Ascending aorta (tissue), 2 donors: ENCODE results near the gene ETNK1. TPM values are rescaled to one million over a fixed set of nuclear protein-coding genes. Genes with fewer than 3 reads are reported as not detected.

Experiments used
- DNase-seq, 2 donors: peaks; one replicate each; pipeline ENCODE4 v3.0.0-alpha.2; 2019; ENCODE audit warnings: low spot score in 2 of 2
- H3K27ac ChIP-seq, 2 donors: fragments of 200-600 bp; sonication (generic); one replicate each; pipeline ENCODE4 v1.5.1; 2016 to 2017; ENCODE audit warnings: mild to moderate bottlenecking in 1 of 2
- H3K27me3 ChIP-seq: fragments of 200-600 bp; sonication (generic); one replicate; pipeline ENCODE4 v1.5.1; 2017
- H3K36me3 ChIP-seq, 2 donors: fragments of 200-600 bp; sonication (generic); one replicate each; pipeline ENCODE4 v1.5.1; 2016
- H3K4me1 ChIP-seq, 2 donors: fragments of 200-600 bp; sonication (generic); one replicate each; pipeline ENCODE4 v1.5.1; 2016 to 2017; ENCODE audit warnings: mild to moderate bottlenecking in 1 of 2
- H3K4me3 ChIP-seq, 2 donors: fragments of 200-600 bp; sonication (generic); one replicate each; pipeline ENCODE4 v1.5.1; 2016 to 2017; ENCODE audit warnings: mild to moderate bottlenecking in 1 of 2
- H3K9me3 ChIP-seq, 2 donors: fragments of 200-600 bp; sonication (generic); one replicate each; pipeline ENCODE4 v1.5.1; 2016
- intact Hi-C: fragments of 100-400 bp; cut with DNase I; formaldehyde crosslinking; loops from one replicate; pipeline ENCODE4 v1.15.1; 2023
- total RNA-seq: library from RNA; depleted of rRNA; stranded (reverse); fragments of >200 nt; gene quantifications from one replicate; pipeline ENCODE4 v1.1.0, GENCODE V29; 2016
- TF ChIP-seq, protein P1 (sequence below), 3 experiments: fragments of 200-600 bp in 2 of 3; fragments of 450-650 bp in 1 of 3; sonication (generic) in 2 of 3; IDR thresholded peaks; one replicate each; pipeline ENCODE4 v1.5.1; 2016 to 2019; ENCODE audit warnings: antibody characterized with exemption in 3 of 3, mild to moderate bottlenecking in 1 of 3, moderate library complexity in 1 of 3

Gene ETNK1, protein sequence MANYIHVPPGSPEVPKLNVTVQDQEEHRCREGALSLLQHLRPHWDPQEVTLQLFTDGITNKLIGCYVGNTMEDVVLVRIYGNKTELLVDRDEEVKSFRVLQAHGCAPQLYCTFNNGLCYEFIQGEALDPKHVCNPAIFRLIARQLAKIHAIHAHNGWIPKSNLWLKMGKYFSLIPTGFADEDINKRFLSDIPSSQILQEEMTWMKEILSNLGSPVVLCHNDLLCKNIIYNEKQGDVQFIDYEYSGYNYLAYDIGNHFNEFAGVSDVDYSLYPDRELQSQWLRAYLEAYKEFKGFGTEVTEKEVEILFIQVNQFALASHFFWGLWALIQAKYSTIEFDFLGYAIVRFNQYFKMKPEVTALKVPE
- 13.9 TPM for total RNA-seq

DNA sequence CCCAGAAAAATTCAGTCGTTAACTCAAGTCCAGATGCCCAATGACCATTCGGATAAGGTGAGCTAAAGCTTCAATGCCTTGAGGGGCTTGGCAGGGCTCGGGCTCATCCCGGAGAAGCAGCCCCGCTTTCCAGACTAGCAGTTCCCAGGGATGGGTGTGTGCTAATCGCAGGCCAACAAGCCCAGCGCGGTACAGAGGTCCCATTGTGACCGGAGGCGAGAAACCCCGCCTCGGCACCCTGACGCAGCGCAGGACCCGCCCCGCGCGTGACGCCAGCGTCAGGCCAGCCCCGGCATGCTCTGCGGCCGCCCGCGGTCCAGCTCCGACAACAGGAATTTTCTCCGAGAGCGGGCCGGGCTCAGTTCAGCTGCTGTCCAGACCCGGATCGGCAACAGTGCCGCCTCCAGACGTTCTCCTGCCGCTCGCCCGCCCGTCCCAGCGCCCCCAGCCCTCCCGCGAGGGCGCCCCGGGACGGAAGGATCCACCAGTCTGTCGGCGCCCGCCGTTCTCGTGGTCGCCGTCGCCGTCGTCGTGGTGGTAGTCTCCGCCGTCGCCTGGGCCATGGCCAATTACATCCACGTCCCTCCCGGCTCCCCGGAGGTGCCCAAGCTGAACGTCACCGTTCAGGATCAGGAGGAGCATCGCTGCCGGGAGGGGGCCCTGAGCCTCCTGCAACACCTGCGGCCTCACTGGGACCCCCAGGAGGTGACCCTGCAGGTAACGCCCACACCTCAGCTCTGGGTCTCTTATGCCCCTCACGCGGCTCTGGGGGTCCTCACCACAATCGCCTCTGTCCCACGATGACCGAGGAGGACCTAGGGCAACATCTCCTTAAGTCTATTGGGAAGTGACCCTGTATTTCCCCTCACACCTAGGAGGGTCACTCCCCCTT, at the start of gene ETNK1:
TSS of gene ETNK1 (plus strand) at position 302 of the 892 bp plus-strand sequence. CDS start at position 562, 260 bp downstream.
- H3K27me3 ChIP-seq = no peaks in the 10 kb centered on the region
- no peaks in the 10 kb centered on the region for H3K9me3 ChIP-seq
- intact Hi-C loops = loop anchor here (1.0 to 10.0 kb wide), 3 partner anchors 81 to 1120 kb away; partner anchors contain the start of genes C2CD5, GOLT1B and RECQL
- DNase-seq = peak; percentile 77 to 97
- TF ChIP-seq, protein P1, sequence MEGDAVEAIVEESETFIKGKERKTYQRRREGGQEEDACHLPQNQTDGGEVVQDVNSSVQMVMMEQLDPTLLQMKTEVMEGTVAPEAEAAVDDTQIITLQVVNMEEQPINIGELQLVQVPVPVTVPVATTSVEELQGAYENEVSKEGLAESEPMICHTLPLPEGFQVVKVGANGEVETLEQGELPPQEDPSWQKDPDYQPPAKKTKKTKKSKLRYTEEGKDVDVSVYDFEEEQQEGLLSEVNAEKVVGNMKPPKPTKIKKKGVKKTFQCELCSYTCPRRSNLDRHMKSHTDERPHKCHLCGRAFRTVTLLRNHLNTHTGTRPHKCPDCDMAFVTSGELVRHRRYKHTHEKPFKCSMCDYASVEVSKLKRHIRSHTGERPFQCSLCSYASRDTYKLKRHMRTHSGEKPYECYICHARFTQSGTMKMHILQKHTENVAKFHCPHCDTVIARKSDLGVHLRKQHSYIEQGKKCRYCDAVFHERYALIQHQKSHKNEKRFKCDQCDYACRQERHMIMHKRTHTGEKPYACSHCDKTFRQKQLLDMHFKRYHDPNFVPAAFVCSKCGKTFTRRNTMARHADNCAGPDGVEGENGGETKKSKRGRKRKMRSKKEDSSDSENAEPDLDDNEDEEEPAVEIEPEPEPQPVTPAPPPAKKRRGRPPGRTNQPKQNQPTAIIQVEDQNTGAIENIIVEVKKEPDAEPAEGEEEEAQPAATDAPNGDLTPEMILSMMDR (IDR thresholded peaks at IDR 0.05) = no peak
- peak within 1 kb of the TSS; percentile 82 to 92 for H3K4me3 ChIP-seq
- peak within 1 kb of the TSS; percentile 97 to 98 for H3K27ac ChIP-seq
- H3K36me3 ChIP-seq = no peaks in the 10 kb centered on the region
- peaks cover 0 to 7% of the 10 kb centered on the region in 2 donors for H3K4me1 ChIP-seq

DNA sequence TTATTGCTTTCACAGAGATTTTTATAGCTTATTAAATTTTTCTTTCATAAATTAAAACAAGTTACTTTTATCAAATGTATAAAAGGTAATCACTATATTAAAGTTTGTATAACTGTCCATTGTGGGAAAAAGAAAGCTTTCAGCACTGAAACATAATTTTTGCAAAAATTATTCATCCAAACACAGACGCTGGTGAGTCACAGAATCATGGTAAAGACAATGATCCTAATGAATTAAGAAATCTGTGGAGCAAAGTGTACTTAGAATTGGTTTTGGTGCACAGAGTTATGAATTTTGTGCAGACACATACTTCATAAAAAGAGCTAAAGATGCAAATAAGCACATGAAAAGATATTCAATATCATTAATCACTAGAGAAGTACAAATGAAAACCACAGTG, 48.9 kb upstream of the ETNK1 start:
- no peak for DNase-seq
- H3K27ac ChIP-seq = no peak overlapping the region
- no peak overlapping the region for H3K4me3 ChIP-seq
- TF ChIP-seq, protein P1 (IDR thresholded peaks at IDR 0.05) = no peak
- H3K27me3 ChIP-seq = no peaks in the 10 kb centered on the region
- intact Hi-C loops = no loop called here
- H3K9me3 ChIP-seq = no peaks in the 10 kb centered on the region
- no peaks in the 10 kb centered on the region for H3K4me1 ChIP-seq
- no peaks in the 10 kb centered on the region for H3K36me3 ChIP-seq

DNA sequence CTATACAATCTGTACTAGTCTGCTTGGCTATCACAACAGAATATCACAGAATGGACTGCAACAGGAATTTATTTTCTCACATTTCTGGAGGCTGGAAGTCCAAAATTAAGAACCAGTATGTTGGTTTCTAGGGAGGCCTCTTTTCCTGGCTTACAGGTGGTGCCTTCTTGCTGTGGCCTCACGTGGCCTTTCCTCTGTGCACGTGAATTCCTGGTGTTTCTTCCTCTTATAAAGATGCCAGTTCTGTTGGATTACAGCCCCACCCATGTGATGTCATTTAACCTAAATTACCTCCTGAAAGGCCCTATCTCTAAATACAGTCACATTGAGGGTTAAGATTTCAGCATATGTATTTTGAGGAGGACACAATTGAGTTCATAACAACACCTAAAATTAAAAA, 48.5 kb upstream of the ETNK1 start:
- intact Hi-C loops = no loop called here
- Histone ChIP-seq H3K36me3 (no peaks in the 10 kb centered on the region), H3K4me3 (no peak overlapping the region), H3K27ac (no peak overlapping the region), H3K27me3 (no peaks in the 10 kb centered on the region), H3K9me3 (no peaks in the 10 kb centered on the region), H3K4me1 (no peaks in the 10 kb centered on the region)
- TF ChIP-seq, protein P1 (IDR thresholded peaks at IDR 0.05) = no peak
- DNase-seq = no peak

DNA sequence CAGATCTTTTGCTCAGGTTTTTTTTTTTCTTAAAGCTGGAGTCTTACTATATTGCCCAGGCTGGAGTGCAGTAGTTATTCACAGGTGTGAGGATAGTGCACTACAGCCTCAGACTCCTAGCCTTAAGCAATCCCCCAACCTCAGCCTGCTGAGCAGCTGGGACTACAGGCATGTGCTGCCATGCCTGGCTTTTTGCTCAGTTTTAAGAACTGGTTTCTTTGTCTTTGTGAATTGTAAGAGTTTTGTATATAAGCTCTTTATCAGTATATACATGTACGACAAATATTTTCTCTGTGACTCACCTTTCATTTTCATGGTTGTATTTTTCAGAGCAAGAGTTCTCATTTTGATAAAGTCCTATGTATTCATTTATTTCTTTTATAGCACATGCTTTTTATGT, 47.3 kb upstream of the ETNK1 start:
- Histone ChIP-seq H3K9me3 (no peaks in the 10 kb centered on the region), H3K36me3 (no peaks in the 10 kb centered on the region), H3K4me1 (no peaks in the 10 kb centered on the region), H3K27ac (no peak overlapping the region), H3K4me3 (no peak overlapping the region), H3K27me3 (no peaks in the 10 kb centered on the region)
- DNase-seq = no peak
- intact Hi-C loops = no loop called here
- TF ChIP-seq, protein P1 (IDR thresholded peaks at IDR 0.05) = no peak

DNA sequence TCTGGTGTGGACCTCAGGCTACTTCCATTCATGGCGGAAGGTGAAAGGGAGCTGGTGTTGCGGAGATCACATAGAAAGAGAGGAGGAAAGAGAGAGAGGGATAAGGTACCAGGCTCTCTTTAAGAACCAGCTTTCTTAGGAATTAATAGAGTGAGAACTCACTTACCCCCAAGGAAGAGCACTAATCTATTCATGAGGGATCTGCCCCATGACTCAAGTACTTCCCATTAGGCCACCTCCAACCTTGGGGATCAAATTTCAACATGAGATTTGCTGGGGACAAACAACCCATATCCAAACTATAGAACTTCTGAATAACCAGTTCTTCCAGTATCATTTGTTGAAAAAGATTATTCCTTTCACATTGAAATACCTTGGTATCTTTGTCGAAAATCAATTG, 46.6 kb upstream of the ETNK1 start:
- no peaks in the 10 kb centered on the region for H3K27me3 ChIP-seq
- intact Hi-C loops = no loop called here
- TF ChIP-seq, protein P1 (IDR thresholded peaks at IDR 0.05) = no peak

More for the DNA sequence above, 46.6 kb upstream of the ETNK1 start:
- Histone ChIP-seq H3K27ac (no peak overlapping the region), H3K9me3 (no peaks in the 10 kb centered on the region), H3K4me1 (no peaks in the 10 kb centered on the region), H3K4me3 (no peak overlapping the region), H3K36me3 (no peaks in the 10 kb centered on the region)
- no peak for DNase-seq
